Loucy (cell line): Measurements from ENCODE around the gene CLASP1.
"Not testable (repeated sequence)": the region's sequence is repeated elsewhere in the genome, so short reads cannot be mapped to it uniquely, and the experiment has no call there.

ENCODE experiments used
- EZH2phosphoT487 ChIP-seq: fragments of 200-600 bp; IDR thresholded peaks from 2 replicates; pipeline ENCODE4 v1.6.1; 2018; ENCODE audit warnings: antibody characterized with exemption, mild to moderate bottlenecking, moderate library complexity, borderline replicate concordance
- TF ChIP-seq, protein P1 (sequence below): fragments of 200-600 bp; sonication (generic); conservative IDR thresholded peaks from 2 replicates; pipeline ENCODE4 v1.5.1; 2014; ENCODE audit warnings: mild to moderate bottlenecking, antibody characterized with exemption, low read length

DNA sequence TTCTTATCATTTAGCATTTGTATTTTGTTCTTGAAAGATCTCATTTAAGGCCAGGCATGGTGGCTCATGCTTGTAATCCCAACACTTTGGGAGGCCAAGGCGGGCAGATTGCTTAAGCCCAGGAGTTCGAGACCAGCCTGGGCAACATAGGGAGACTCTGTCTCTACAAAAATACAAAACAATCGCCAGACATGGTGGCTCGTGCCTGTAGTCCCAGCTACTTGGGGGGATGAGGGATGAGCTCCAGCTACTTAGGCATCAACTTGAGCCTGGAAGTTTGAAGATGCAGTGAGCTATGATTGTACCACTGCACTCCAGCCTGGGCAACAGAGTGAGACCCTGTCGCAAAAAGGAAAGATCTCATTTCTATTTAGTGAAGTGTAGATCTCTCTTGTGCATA, 351.4 kb downstream of the CLASP1 start:
- TF ChIP-seq, protein P1, sequence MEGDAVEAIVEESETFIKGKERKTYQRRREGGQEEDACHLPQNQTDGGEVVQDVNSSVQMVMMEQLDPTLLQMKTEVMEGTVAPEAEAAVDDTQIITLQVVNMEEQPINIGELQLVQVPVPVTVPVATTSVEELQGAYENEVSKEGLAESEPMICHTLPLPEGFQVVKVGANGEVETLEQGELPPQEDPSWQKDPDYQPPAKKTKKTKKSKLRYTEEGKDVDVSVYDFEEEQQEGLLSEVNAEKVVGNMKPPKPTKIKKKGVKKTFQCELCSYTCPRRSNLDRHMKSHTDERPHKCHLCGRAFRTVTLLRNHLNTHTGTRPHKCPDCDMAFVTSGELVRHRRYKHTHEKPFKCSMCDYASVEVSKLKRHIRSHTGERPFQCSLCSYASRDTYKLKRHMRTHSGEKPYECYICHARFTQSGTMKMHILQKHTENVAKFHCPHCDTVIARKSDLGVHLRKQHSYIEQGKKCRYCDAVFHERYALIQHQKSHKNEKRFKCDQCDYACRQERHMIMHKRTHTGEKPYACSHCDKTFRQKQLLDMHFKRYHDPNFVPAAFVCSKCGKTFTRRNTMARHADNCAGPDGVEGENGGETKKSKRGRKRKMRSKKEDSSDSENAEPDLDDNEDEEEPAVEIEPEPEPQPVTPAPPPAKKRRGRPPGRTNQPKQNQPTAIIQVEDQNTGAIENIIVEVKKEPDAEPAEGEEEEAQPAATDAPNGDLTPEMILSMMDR: not testable (repeated sequence)
- TF ChIP-seq EZH2phosphoT487: not testable (repeated sequence)
